HCT116 (cell line): ENCODE measurements around the gene CCK. TPM values are rescaled to one million over a fixed set of nuclear protein-coding genes. Genes with fewer than 3 reads are reported as not detected.

Experiments used
- ATAC-seq: fragments of 200-7000 bp; cut with Tn5 transposase; 2 replicates; pipeline ENCODE4 v1.9.1; 2020; ENCODE audit warnings: mild to moderate bottlenecking, moderate library complexity
- BruUV-seq: library from RNA; stranded (reverse); fragments of 400-500 nt; replicated peaks from 2 replicates; lab custom pipeline; 2021; lab: Mats Ljungman, UMichigan
- CTCF ChIA-PET: fragments of 300-600 bp; sonication (Branson Sonifier 250); formaldehyde crosslinking; loops from one replicate; lab custom pipeline; 2021; ENCODE audit warnings: antibody characterized with exemption; lab: Charles Lee
- POLR2A ChIA-PET: fragments of 300-600, 350-600 bp; sonication (Branson Sonifier 250); formaldehyde crosslinking; loops from one replicate; lab custom pipeline; 2021; ENCODE audit warnings: antibody characterized with exemption; lab: Charles Lee
- RAD21 ChIA-PET, 2 experiments: fragments of 300-600 bp; sonication (Branson Sonifier 250); formaldehyde crosslinking; loops; one replicate each; lab custom pipeline; 2023; ENCODE audit warnings: low total read pairs in 2 of 2; ENCODE audit not compliant: uncharacterized antibody in 2 of 2, unreplicated experiment in 2 of 2, low non-redundant PET in 1 of 2; lab: Charles Lee
- DNase-seq: peaks from one replicate; pipeline ENCODE4 v3.0.0-alpha.2; 2010; ENCODE audit warnings: low read depth, low spot score
- H2AFZ ChIP-seq: fragments of 200-600 bp; shearing (Covaris generic), sonication (generic); 2 replicates; pipeline ENCODE4 v1.6.1; 2017; ENCODE audit warnings: low read depth, mixed run types, mixed read lengths, antibody characterized with exemption, low read length; ENCODE audit not compliant: poor library complexity, severe bottlenecking
- H3K27ac ChIP-seq: 2 replicates; pipeline ENCODE4 v1.5.1; 2012; ENCODE audit warnings: low read depth, low read length
- H3K27me3 ChIP-seq: fragments of 200-600 bp; sonication (generic); 2 replicates; pipeline ENCODE4 v1.6.1; 2016; ENCODE audit warnings: mixed run types, low read length, mixed read lengths; ENCODE audit not compliant: insufficient read depth
- H3K36me3 ChIP-seq, 2 experiments: fragments of 200-500 bp in 1 of 2; fragments of 200-600 bp in 1 of 2; sonication (Bioruptor generic) in 1 of 2; sonication (generic) in 1 of 2; 2 replicates each; pipeline versions ENCODE4 v1.5.1 to v1.6.1; 2014 to 2016; ENCODE audit warnings: low read length in 2 of 2, inconsistent platforms in 1 of 2, mixed read lengths in 1 of 2, mixed run types in 1 of 2; ENCODE audit not compliant: insufficient read depth in 2 of 2, control insufficient read depth in 1 of 2
- H3K4me1 ChIP-seq, 2 experiments: fragments of 200-600 bp in 1 of 2; sonication (generic) in 1 of 2; 2 replicates each; pipeline versions ENCODE4 v1.5.1 to v1.6.1; 2012 to 2017; ENCODE audit warnings: low read length in 2 of 2, inconsistent platforms in 1 of 2, mild to moderate bottlenecking in 1 of 2, mixed read lengths in 1 of 2, mixed run types in 1 of 2, moderate library complexity in 1 of 2; ENCODE audit not compliant: insufficient read depth in 2 of 2, control insufficient read depth in 1 of 2
- H3K4me2 ChIP-seq: fragments of 200-600 bp; sonication (generic); 2 replicates; pipeline ENCODE4 v1.6.1; 2017; ENCODE audit warnings: mixed run types, low read length, mixed read lengths
- H3K4me3 ChIP-seq, 2 experiments: fragments of 200-600 bp in 1 of 2; sonication (generic) in 1 of 2; replicated peaks in 1 of 2; 2 replicates each; pipeline ENCODE4 v1.5.1; 2011 to 2016; ENCODE audit warnings: low read length in 2 of 2, control low read depth in 1 of 2, low read depth in 1 of 2, mild to moderate bottlenecking in 1 of 2, mixed read lengths in 1 of 2, mixed run types in 1 of 2
- H3K79me2 ChIP-seq: fragments of 200-600 bp; sonication (generic); 2 replicates; pipeline ENCODE4 v1.6.1; 2017; ENCODE audit warnings: mild to moderate bottlenecking, mixed run types, low read length, moderate library complexity, mixed read lengths; ENCODE audit not compliant: insufficient read depth
- H3K9ac ChIP-seq: fragments of 200-600 bp; sonication (generic); 2 replicates; pipeline ENCODE4 v1.6.1; 2016; ENCODE audit warnings: low read length, mixed read lengths
- H3K9me2 ChIP-seq: fragments of 200-600 bp; sonication (generic), shearing (Covaris generic); 2 replicates; pipeline ENCODE4 v1.6.1; 2017; ENCODE audit warnings: mixed run types, mild to moderate bottlenecking, moderate library complexity; ENCODE audit not compliant: insufficient read depth
- H3K9me3 ChIP-seq, 2 experiments: fragments of 200-500 bp in 1 of 2; fragments of 200-600 bp in 1 of 2; sonication (Bioruptor generic) in 1 of 2; sonication (generic) in 1 of 2; 2 replicates each; pipeline ENCODE4 v1.6.1; 2014 to 2017; ENCODE audit warnings: low read length in 2 of 2, mixed read lengths in 2 of 2, inconsistent platforms in 1 of 2, low read depth in 1 of 2, mild to moderate bottlenecking in 1 of 2, mixed run types in 1 of 2, moderate library complexity in 1 of 2; ENCODE audit not compliant: control insufficient read depth in 1 of 2, insufficient read depth in 1 of 2
- H4K20me1 ChIP-seq: fragments of 200-600 bp; sonication (generic), shearing (Covaris generic); 2 replicates; pipeline ENCODE4 v1.6.1; 2017; ENCODE audit warnings: mixed run types, mild to moderate bottlenecking, moderate library complexity; ENCODE audit not compliant: insufficient read depth
- CBX3 ChIP-seq: IDR thresholded peaks from 2 replicates; pipeline ENCODE4 v1.6.1; 2012; ENCODE audit warnings: low read depth
- EZH2phosphoT487 ChIP-seq: fragments of 200-600 bp; IDR thresholded peaks from 2 replicates; pipeline ENCODE4 v1.6.1; 2018; ENCODE audit warnings: antibody characterized with exemption, borderline replicate concordance
- FOSL1 ChIP-seq: IDR thresholded peaks from 2 replicates; pipeline ENCODE4 v1.6.1; 2012; ENCODE audit warnings: low read depth
- POLR2A ChIP-seq: IDR thresholded peaks from 2 replicates; pipeline ENCODE4 v1.7.0; 2011; ENCODE audit warnings: borderline replicate concordance; ENCODE audit not compliant: insufficient read depth, insufficient read length; ENCODE audit errors: extremely low read depth
- RAD21 ChIP-seq: IDR thresholded peaks from 2 replicates; pipeline ENCODE4 v1.6.1; 2012; ENCODE audit warnings: low read depth, mild to moderate bottlenecking
- SP1 ChIP-seq: IDR thresholded peaks from 2 replicates; pipeline ENCODE4 v1.6.1; 2012; ENCODE audit warnings: low read depth
- ZFX ChIP-seq: fragments of 450-650 bp; IDR thresholded peaks from 2 replicates; pipeline ENCODE4 v1.6.1; 2017
- ZNF274 ChIP-seq: fragments of 200-500 bp; sonication (Bioruptor generic); IDR thresholded peaks from 2 replicates; pipeline ENCODE4 v1.6.1; 2014; ENCODE audit warnings: mild to moderate bottlenecking, low read depth, low read length, inconsistent platforms
- intact Hi-C: fragments of 100-400 bp; cut with micrococcal nuclease; formaldehyde crosslinking; loops from 2 replicates; pipeline ENCODE4 v1.10.0; 2022
- total RNA-seq: library from RNA; stranded (reverse); gene quantifications from one replicate; pipeline ENCODE4 v1.2.1, GENCODE V29; 2021; ENCODE audit not compliant: unreplicated experiment
- TF ChIP-seq, protein P1 (sequence below): IDR thresholded peaks from 2 replicates; pipeline ENCODE4 v1.6.1; 2011; ENCODE audit warnings: mild to moderate bottlenecking, low read length, moderate library complexity; ENCODE audit not compliant: insufficient replicate concordance; ENCODE audit errors: extremely low read depth

The CCK gene
- total RNA-seq, 1 experiment from 2014 or later, result 0.32 TPM

DNA sequence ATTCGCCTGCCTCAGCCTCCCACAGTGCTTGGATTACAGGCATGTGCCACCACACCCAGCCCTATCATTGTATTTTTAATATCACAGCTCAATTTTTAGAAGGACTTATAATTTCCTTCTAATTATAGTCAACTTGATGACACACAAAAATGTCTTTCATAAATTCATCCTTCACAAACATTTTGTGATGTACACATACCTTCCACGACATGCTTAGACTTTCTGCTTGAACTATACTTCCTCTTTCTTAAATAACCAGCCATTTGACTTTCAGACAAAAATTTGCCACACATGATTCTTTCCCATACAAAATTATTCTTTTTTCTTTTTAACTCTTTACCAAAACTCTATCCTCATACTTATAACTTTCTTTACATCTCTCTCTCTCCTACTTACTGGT lies 48.4 kb upstream of the CCK start:
- Histone ChIP-seq H3K9ac (no peak overlapping the region), H3K27ac (no peak overlapping the region), H3K9me2 (no peaks in the 10 kb centered on the region), H3K36me3 (no peaks in the 10 kb centered on the region), H3K4me1 (no peaks in the 10 kb centered on the region), H2AFZ (no peak overlapping the region), H3K4me2 (no peak overlapping the region), H3K79me2 (no peaks in the 10 kb centered on the region), H4K20me1 (no peaks in the 10 kb centered on the region), H3K27me3 (no peaks in the 10 kb centered on the region), H3K9me3 (peaks cover 0 to 19% of the 10 kb centered on the region in 2 experiments; a peak in 2 of 4 replicates), H3K4me3 (no peak overlapping the region)
- CTCF ChIA-PET, result no interaction called here
- RAD21 ChIA-PET, result no interaction called here
- DNase-seq, result peak; percentile 21
- BruUV-seq, result no TSS peak
- POLR2A ChIA-PET, result no interaction called here
- TF ChIP-seq CBX3, result peak; percentile 53; the same call in 1 of the 2 replicates
- TF ChIP-seq, protein P1, sequence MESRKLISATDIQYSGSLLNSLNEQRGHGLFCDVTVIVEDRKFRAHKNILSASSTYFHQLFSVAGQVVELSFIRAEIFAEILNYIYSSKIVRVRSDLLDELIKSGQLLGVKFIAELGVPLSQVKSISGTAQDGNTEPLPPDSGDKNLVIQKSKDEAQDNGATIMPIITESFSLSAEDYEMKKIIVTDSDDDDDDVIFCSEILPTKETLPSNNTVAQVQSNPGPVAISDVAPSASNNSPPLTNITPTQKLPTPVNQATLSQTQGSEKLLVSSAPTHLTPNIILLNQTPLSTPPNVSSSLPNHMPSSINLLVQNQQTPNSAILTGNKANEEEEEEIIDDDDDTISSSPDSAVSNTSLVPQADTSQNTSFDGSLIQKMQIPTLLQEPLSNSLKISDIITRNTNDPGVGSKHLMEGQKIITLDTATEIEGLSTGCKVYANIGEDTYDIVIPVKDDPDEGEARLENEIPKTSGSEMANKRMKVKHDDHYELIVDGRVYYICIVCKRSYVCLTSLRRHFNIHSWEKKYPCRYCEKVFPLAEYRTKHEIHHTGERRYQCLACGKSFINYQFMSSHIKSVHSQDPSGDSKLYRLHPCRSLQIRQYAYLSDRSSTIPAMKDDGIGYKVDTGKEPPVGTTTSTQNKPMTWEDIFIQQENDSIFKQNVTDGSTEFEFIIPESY, result no peak
- no peak for ATAC-seq
- intact Hi-C loops, result no loop called here

- Histone ChIP-seq H4K20me1 (no peaks in the 10 kb centered on the region), H3K4me1 (no peaks in the 10 kb centered on the region), H3K9me2 (no peaks in the 10 kb centered on the region), H3K9ac (no peak overlapping the region), H3K36me3 (no peaks in the 10 kb centered on the region), H3K9me3 (peaks cover 0 to 8% of the 10 kb centered on the region in 2 experiments; a peak in 1 of 4 replicates), H3K4me2 (no peak overlapping the region), H2AFZ (no peak overlapping the region), H3K27ac (no peak overlapping the region), H3K27me3 (peaks cover 6% of the 10 kb centered on the region; the same call in 1 of the 2 replicates), H3K4me3 (no peak overlapping the region), H3K79me2 (no peaks in the 10 kb centered on the region)
- no peak for ATAC-seq
- BruUV-seq, result no TSS peak
- intact Hi-C loops, result no loop called here
- TF ChIP-seq ZNF274, result no peak
- no peak for TF ChIP-seq SP1
- TF ChIP-seq FOSL1, result no peak
- TF ChIP-seq, protein P1, result no peak
- TF ChIP-seq POLR2A, result no peak
- TF ChIP-seq EZH2phosphoT487, result no peak
- TF ChIP-seq RAD21, result no peak
- no peak for TF ChIP-seq ZFX
- no peak for DNase-seq
- ChIA-PET RAD21 (no interaction called here), POLR2A (no interaction called here), CTCF (no interaction called here)
Observed at GRCh38 chr3:42308651-42309050, 42.7 kb upstream of the CCK start.
